ENCODE results near the gene KLHL17. TPM values are rescaled to one million over a fixed set of nuclear protein-coding genes. Genes with fewer than 3 reads are reported as not detected.

The KLHL17 gene
- total and polyA plus RNA-seq, 4 donors = 0.98 to 5.4 (median 2.1) TPM

DNA sequence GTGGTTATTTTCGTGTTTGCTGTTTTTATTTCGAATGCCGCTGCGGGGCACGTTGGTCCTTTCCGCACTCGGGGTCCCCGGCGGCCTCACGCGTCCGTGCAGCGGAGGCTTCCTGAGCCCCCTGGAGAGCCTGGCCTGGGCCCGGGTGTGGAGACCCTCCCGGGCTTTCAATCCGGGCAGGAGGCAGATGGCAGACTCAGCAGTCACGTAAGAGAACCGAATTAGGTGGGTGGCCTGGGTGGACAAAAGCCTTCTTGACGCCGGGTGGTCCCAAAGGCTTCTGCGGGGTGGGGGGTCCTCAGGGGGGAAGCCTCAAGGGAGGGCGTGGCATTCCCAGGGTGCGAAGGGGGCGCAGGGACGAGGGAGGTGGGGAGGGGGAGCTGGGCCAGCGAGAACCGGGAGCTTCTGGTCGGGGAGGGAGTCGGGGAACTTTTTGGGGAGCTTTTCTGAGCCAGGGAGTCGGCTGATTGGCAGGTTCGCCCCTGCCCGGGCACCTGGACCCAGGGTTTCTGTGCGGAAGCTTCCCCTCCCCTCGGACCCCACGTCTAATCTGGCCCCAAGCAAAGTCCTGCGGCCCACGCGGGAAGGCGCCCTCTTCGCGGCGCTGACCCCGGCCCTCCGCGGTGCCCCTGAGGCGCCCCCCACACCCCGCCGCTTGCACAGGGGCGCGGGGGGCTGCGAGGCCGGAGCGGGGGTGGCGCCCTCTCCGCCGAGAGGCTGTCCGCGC lies 40.8 kb downstream of the KLHL17 start:
- 4% methylated on average over 58 of the region's 58 CpGs for WGBS
- no peak for TF ChIP-seq HNF4G (IDR thresholded peaks at IDR 0.05)
- no peak for TF ChIP-seq YY1 (IDR thresholded peaks at IDR 0.05)
- no peak for TF ChIP-seq SP1 (IDR thresholded peaks at IDR 0.05)
- TF ChIP-seq GABPA (IDR thresholded peaks at IDR 0.05 in 1 of 2, conservative IDR thresholded peaks at IDR 0.05 in 1 of 2) = no peak
- no peak for TF ChIP-seq TAF1 (conservative IDR thresholded peaks at IDR 0.05)
- TF ChIP-seq, protein P1, sequence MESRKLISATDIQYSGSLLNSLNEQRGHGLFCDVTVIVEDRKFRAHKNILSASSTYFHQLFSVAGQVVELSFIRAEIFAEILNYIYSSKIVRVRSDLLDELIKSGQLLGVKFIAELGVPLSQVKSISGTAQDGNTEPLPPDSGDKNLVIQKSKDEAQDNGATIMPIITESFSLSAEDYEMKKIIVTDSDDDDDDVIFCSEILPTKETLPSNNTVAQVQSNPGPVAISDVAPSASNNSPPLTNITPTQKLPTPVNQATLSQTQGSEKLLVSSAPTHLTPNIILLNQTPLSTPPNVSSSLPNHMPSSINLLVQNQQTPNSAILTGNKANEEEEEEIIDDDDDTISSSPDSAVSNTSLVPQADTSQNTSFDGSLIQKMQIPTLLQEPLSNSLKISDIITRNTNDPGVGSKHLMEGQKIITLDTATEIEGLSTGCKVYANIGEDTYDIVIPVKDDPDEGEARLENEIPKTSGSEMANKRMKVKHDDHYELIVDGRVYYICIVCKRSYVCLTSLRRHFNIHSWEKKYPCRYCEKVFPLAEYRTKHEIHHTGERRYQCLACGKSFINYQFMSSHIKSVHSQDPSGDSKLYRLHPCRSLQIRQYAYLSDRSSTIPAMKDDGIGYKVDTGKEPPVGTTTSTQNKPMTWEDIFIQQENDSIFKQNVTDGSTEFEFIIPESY (IDR thresholded peaks at IDR 0.05) = no peak
- TF ChIP-seq RAD21 (IDR thresholded peaks at IDR 0.05) = no peak
- no peak for TF ChIP-seq FOXA1 (IDR thresholded peaks at IDR 0.05)
- TF ChIP-seq NR2F2 (IDR thresholded peaks at IDR 0.05) = no peak
- TF ChIP-seq, protein P2, sequence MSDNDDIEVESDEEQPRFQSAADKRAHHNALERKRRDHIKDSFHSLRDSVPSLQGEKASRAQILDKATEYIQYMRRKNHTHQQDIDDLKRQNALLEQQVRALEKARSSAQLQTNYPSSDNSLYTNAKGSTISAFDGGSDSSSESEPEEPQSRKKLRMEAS (IDR thresholded peaks at IDR 0.05) = no peak
- TF ChIP-seq, protein P3, sequence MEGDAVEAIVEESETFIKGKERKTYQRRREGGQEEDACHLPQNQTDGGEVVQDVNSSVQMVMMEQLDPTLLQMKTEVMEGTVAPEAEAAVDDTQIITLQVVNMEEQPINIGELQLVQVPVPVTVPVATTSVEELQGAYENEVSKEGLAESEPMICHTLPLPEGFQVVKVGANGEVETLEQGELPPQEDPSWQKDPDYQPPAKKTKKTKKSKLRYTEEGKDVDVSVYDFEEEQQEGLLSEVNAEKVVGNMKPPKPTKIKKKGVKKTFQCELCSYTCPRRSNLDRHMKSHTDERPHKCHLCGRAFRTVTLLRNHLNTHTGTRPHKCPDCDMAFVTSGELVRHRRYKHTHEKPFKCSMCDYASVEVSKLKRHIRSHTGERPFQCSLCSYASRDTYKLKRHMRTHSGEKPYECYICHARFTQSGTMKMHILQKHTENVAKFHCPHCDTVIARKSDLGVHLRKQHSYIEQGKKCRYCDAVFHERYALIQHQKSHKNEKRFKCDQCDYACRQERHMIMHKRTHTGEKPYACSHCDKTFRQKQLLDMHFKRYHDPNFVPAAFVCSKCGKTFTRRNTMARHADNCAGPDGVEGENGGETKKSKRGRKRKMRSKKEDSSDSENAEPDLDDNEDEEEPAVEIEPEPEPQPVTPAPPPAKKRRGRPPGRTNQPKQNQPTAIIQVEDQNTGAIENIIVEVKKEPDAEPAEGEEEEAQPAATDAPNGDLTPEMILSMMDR (IDR thresholded peaks at IDR 0.05; ENCODE audit: low read depth, low read length, missing input control) = no peak
- no peak for TF ChIP-seq FOXA2 (IDR thresholded peaks at IDR 0.05)
- TF ChIP-seq HNF4A (conservative IDR thresholded peaks at IDR 0.05) = no peak
- no peak for TF ChIP-seq RXRA (IDR thresholded peaks at IDR 0.05)
- no peak for TF ChIP-seq JUND (IDR thresholded peaks at IDR 0.05)
- TF ChIP-seq, protein P4, sequence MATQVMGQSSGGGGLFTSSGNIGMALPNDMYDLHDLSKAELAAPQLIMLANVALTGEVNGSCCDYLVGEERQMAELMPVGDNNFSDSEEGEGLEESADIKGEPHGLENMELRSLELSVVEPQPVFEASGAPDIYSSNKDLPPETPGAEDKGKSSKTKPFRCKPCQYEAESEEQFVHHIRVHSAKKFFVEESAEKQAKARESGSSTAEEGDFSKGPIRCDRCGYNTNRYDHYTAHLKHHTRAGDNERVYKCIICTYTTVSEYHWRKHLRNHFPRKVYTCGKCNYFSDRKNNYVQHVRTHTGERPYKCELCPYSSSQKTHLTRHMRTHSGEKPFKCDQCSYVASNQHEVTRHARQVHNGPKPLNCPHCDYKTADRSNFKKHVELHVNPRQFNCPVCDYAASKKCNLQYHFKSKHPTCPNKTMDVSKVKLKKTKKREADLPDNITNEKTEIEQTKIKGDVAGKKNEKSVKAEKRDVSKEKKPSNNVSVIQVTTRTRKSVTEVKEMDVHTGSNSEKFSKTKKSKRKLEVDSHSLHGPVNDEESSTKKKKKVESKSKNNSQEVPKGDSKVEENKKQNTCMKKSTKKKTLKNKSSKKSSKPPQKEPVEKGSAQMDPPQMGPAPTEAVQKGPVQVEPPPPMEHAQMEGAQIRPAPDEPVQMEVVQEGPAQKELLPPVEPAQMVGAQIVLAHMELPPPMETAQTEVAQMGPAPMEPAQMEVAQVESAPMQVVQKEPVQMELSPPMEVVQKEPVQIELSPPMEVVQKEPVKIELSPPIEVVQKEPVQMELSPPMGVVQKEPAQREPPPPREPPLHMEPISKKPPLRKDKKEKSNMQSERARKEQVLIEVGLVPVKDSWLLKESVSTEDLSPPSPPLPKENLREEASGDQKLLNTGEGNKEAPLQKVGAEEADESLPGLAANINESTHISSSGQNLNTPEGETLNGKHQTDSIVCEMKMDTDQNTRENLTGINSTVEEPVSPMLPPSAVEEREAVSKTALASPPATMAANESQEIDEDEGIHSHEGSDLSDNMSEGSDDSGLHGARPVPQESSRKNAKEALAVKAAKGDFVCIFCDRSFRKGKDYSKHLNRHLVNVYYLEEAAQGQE (IDR thresholded peaks at IDR 0.05) = no peak
- TF ChIP-seq, protein P5, sequence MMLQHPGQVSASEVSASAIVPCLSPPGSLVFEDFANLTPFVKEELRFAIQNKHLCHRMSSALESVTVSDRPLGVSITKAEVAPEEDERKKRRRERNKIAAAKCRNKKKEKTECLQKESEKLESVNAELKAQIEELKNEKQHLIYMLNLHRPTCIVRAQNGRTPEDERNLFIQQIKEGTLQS (IDR thresholded peaks at IDR 0.05) = no peak
- TF ChIP-seq EGR1 (IDR thresholded peaks at IDR 0.05; ENCODE audit: low read depth in 2 of 2) = no peak
- Histone ChIP-seq H3K4me3 (ENCODE audit: low read depth in 1 of 3, low read length in 3 of 3) (peak overlapping the region in 2 of 3 donors; percentile 31 to 66), H3K9me3 (ENCODE audit: control insufficient read depth in 4 of 4, low read length in 3 of 4) (no peaks in the 10 kb centered on the region), H3K4me1 (ENCODE audit: control insufficient read depth in 4 of 4, insufficient read depth in 4 of 4, low read length in 3 of 4) (peaks cover 6 to 49% (median 41%) of the 10 kb centered on the region in 4 donors), H3K27ac (ENCODE audit: low read depth in 1 of 2, low read length in 2 of 2) (peak overlapping the region; percentile 83 to 84), H3K9ac (ENCODE audit: low read depth in 1 of 2, low read length in 2 of 2) (no peak overlapping the region), H3K27me3 (ENCODE audit: control insufficient read depth in 4 of 4, insufficient read depth in 4 of 4, low read length in 3 of 4) (peaks cover 0 to 11% (median 1%) of the 10 kb centered on the region in 4 donors), H3K36me3 (ENCODE audit: control insufficient read depth in 4 of 4, insufficient read depth in 3 of 4, low read depth in 1 of 4, low read length in 3 of 4) (no peaks in the 10 kb centered on the region)
- DNase-seq (ENCODE audit: low spot score) = no peak
